ENCODE measurements around the gene PRSS16.

DNA sequence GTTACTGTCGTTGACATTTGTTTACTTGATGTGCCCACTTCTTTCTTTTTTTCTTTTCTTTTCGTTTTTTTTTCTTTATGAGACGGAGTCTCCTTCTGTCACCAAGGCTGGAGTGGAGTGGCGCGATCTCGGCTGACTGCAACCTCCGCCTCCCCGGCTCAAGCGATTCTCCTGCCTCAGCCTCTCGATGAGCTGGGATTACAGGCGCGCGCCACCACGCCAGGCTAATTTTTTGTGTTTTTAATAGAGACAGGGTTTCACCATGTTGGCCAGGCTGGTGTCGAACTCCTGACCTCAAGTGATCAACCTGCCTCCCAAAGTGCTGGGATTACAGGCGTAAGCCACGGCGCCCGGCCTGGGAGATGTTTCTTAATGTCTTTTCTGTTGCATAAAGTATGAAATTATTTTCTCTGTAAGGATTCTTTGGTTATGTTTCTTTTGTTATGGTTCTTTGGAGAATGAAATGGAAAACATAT is 33.3 kb upstream of the PRSS16 start:
- TF ChIP-seq CTCF (IDR thresholded peaks at IDR 0.05) = no peak
- no peak for TF ChIP-seq ZFX (IDR thresholded peaks at IDR 0.05; ENCODE audit: borderline replicate concordance)
